Fibroblast of peridontal ligament (primary cell): ENCODE data around the gene KPNB1.
A peak's percentile ranks its signal among the peaks of the same experiment; 100 is the strongest.

Experiments
- DNase-seq: peaks from one replicate; pipeline ENCODE4 v3.0.0-alpha.2; 2010; ENCODE audit errors: extremely low read depth

The KPNB1 gene

DNA sequence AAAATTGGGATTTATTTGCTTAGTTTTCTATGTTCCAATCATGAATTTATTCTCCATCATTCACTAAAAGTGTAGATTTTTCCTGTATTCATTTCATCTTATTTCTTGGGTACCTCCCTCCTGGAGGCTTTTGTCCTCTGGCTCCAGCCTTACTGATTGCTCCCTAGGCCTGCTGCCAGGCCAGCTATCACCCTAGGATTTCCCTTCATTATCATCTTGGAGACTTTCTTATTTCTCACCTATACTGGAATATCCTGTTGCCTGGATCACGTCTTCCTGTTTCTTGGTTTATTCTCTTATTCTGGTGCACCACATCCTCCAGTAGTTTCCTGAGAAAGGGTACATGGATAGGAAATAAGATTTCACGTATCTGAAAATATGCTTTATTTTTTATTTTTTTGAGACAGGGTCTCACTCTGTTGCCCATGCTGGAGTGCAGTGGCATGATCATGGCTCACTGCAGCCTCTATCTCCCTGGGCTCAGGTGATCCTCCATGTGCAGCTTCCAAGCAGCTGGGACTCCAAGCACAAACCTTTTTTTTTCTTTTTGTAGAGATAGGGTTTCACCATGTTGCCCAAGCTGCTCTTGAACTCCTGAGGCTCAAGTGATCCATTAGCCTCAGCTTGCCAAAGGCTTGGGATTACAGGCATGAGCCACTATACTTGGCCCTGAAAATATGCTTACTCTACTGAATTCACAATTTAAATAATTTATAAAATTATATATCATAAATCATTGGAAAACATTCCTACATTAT, 13.3 kb upstream of the KPNB1 start:
- no peak for DNase-seq

DNA sequence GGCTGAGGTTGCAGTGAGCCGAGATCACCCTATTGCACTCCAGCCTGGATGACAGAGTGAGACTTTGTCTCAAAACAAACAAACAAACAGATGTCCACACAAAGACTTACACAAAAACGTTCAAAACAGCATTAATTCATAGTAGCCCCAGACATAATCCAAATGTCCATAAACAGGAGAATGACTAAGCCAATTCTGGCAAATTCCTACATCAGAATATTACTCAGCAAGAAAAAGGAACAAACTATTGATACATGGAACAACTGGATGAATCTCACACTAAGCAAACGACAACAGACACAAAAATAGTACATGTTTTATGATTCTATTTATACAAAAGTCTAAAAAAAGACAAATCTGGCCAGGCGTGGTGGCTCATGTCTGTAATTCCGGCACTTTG, 10.8 kb upstream of the KPNB1 start:
- no peak for DNase-seq

DNA sequence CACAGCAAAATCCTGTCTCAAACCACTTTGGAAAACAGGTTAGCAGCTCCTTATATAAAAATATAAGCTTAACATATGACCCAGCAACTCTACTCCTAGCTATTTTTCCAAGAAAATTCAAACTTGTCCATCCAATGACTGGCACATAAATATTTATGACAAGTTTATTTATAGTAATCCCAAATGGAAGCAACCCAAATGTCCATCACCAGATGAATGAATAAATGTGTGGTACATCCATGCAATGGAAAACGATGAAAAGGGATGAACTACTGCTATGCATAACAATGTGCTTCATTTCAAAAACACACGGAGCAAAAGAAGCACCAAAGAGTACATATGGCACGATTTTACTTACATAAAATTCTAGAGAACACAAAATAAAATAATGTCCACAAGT, 9.6 kb upstream of the KPNB1 start:
- DNase-seq, result no peak

DNA sequence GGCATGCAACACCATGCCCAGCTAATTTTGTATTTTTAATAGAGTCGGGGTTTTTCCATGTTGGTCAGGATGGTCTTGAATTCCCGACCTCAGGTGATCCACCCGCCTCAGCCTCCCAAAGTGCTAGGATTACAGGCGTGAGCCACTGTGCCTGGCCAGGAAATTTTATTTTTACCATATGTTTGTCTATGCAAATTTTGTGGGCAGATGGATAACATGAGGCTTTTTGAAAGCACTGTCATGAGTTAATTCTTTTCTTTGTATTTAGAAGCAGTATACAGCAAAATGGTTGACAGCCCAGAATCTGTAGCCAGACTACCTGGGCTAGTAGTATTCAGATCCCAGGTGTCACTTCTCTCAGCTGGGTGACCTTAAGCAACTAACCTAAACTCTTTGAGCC, 8.5 kb upstream of the KPNB1 start:
- DNase-seq, result no peak

DNA sequence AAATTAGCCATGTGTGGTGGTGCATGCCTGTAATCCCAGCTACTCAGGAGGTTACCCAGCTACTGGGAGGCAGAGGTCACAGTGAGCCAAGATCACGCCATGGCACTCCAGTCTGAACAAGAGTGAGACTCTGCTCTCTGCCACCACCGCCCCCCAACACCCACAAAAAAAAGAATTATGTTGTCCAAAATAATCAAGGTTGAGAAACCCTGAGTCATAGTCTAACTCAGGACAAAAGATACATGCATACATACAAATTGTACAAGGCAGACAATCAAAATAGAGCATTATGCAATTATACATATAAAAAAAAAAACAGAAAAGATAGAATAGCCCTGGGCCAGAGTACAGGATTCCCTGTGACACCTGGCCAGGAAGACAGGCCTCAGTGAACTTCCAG, 6.6 kb upstream of the KPNB1 start:
- DNase-seq, result no peak

DNA sequence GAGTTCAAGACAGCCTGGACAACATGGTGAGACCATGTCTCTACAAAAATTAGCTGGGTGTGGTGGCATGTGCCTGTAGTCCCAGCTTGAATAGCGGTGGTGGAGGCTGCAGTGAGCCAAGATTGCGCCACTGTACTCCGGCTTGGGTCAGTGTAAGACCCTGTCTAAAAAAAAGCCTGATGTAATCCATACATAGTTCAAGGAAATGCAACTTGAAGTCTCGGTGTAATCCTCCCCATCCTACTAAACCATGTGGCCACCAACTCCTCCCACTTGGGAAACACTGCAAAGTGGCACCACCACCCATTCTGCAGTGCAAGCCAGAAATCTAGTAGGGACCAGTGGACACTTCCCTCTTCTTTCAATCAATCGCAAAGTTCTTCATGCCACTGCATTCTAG, 5.4 kb upstream of the KPNB1 start:
- no peak for DNase-seq

DNA sequence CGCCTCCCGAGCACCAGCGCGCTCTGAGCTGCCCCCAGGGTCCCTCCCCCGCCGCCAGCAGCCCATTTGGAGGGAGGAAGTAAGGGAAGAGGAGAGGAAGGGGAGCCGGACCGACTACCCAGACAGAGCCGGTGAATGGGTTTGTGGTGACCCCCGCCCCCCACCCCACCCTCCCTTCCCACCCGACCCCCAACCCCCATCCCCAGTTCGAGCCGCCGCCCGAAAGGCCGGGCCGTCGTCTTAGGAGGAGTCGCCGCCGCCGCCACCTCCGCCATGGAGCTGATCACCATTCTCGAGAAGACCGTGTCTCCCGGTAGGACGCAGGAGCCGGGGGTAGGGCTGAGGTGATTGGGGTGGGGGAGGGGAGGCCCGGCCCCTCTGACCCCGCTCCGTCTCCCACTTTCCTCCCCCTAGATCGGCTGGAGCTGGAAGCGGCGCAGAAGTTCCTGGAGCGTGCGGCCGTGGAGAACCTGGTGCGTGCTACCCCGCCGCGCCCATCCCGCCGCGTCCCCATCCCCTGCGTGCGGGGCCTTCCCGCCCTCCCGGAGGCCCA, 329 bp downstream of the KPNB1 start:
- no peak for DNase-seq

DNA sequence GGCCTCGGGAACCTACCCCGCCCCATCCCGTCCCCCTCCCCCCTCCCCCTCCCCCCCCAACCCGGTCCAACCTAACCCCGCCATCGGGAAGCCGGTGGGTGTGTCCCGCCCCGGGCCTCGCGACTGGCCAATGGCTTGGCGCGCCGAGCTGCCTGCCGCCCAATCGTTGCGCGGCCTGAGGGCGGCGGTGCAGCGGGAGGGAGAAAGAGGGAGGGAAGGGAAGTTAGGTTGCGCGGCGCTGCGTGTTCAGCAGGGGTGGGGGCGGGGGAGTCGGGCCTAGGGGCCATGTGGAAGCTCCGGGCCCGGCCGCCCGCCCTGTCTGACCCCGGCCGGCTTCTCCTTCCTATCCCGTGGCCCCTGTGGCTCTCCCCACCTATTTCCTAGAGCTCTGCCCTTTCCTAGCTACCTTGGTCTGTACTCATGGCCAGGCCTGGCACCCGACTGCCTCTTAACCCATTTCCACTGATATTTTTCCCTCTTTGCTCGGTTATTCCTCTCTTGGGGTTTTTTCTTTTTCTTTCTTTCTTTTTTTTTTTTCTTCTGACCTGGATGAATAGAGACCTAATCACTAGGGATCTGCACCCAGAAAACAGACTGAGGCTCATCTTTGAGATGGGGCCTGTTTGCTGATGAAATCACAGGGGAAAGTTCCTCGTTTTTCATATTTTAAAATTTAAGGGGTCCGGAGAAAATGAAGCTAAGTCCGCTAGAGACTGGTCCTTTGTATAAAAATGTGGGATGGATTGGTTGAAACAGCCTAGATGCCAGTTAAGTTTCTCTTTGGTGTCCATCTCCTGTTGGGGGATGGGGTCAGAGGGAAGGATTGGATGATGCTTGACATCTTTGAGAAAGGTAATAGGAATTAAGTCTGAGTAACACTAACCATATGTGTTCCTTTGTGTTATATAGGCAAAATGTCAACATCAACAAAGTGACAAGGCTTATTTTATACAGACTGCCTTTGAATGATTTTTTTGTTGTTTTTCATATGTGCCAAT, 1.1 kb downstream of the KPNB1 start:
- peak; percentile 89 for DNase-seq

DNA sequence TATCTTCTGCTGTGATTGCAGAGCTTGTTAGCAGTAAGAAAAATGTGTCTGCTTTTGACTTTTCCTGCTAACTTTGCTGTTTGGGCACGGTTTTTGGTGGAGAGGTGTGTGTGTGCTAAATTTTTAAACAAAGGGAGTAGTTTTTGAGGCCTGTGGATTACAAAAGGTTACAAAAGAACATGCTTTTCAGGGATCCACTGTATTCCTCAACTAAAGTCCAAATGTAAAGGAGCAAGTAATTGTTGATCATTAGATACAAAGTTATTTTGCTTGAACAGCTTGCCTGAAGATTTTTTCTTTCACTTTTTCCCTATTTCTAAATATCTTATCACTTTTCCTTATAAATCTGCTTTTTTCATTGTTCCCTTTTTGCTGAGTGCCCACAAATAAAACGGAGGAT, 2.0 kb downstream of the KPNB1 start:
- no peak for DNase-seq

DNA sequence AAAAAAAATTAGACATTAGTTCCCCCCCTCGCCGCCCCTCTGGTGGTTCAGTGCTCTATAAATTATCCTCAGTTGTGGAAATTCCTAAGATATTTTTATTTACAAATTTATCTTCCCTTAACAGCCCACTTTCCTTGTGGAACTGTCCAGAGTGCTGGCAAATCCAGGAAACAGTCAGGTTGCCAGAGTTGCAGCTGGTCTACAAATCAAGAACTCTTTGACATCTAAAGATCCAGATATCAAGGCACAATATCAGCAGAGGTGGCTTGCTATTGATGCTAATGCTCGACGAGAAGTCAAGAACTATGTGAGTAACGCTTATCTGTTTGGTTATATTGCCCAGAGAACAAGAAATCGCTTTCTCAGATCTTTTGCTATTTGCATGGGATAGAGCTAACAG, 2.9 kb downstream of the KPNB1 start:
- DNase-seq, result peak; percentile 19

DNA sequence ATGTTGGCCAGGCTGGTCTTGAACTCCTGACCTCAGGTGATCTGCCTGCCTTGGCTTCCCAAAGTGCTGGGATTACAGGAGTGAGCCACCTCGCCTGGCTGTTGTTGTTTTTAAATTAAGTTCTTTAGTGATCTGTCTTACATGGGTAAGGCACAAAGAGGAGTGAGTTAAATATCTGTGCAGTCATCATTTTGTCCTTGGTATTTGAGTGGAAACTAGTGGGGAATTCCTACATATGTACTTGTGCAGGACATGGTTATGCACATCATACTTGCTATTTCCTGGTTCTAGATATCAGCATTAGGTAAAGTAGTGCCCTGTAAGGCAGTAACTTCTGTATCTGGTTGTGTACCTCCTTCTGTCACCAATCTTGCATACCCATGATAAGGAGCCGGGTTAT, 3.7 kb downstream of the KPNB1 start:
- DNase-seq, result no peak

DNA sequence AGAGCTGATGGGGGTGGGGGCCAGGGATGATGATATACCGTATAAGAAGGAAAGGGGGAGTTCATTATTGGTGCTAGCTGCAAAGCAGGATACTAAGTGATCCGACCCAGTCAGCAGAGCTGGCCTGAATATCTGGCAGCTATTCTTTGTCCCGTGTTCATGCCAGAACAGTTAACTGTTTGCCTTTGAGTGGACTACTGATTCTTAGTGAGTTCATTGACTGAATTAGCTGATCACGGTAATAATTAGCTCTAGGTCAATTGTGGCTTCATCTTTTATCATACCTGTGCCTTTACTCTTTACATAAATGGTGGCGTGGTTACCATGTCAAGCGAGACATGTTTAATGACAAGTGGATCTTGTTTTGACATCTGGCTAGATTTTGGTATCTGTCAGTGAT, 5.3 kb downstream of the KPNB1 start:
- DNase-seq, result peak; percentile 15

DNA sequence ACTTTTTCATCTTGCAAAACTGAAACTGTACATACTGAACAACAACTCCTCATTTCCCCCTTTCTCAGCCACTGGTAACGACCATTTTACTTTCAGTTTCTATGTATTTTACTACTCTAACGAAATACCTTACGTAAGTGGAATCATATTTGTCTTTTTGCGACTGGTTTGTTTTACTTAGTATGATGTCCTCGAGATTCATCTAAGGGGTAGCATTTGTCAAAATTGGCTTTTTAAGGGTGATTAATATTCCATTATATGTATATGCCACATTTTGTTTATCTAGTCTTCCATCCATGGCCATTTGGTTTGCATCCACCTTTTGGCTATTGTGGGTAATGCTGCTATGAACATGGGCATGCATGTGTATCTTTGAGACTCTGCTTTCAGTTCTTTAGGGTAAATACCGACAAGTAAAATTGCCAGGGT, 10.4 kb downstream of the KPNB1 start:
- no peak for DNase-seq

DNA sequence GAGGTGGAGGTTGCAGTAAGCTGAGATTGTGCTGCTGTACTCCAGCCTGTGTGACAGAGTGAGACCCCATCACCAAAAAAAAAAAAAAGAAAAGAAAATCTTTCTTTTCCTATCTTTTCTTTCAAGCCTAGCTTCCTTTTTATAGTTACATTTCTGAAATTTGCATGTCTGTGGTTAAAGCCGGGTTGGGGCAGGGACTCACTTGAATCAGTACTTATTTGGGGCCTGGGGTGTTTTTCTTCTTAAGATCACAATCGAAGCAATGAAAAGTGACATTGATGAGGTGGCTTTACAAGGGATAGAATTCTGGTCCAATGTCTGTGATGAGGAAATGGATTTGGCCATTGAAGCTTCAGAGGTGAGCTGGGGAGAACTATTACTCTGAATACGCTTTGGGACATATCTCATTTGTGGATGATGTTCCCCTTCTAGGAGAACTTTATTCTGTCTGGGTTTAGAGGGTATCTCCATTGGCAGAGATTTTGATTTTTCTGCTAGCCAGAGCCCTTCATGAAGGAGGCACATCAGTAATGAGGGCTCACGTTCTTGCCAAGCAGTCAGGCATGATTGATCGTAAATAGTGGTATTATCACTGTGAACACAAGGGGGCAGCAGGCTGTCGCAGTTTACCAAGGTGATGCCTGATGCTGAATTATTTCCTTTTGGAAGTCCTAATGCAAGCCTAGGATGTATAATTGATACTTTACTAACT, 14.3 kb downstream of the KPNB1 start:
- DNase-seq, result peak; percentile 78

DNA sequence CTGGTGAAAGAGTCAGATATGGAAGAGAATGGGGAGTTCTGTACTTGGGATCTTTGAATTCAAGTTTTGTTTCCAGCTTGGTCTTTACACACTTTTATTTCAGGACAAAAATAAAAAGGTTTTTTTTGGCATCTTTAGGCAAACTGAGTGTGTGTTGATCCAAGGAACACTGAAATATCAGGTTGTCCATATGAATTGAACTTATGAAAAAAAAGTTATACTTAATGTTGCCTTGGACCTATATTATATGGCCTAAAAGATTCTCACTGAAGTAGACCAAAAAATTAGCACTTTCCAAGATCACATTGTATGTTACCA, 14.9 kb downstream of the KPNB1 start:
- DNase-seq, result no peak

DNA sequence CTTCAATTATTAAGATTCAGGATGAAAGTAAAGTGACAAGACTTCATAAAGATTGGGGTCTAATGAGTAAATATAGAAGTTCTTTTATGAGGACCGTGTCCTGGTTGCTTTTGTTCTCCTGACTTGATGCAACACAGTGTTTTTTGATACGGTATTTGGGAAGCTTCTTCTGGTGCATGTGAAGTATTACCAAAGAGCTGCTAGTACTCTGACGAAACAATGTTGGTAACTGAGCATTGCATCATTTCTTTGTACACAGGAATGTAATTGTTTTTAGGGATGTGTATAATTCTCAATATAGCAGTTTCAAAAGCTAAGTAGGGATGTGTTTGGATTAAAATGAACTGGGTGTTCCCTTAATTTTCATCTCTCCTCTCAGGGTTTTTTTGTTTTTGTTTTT, 15.9 kb downstream of the KPNB1 start:
- DNase-seq, result peak; percentile 74

DNA sequence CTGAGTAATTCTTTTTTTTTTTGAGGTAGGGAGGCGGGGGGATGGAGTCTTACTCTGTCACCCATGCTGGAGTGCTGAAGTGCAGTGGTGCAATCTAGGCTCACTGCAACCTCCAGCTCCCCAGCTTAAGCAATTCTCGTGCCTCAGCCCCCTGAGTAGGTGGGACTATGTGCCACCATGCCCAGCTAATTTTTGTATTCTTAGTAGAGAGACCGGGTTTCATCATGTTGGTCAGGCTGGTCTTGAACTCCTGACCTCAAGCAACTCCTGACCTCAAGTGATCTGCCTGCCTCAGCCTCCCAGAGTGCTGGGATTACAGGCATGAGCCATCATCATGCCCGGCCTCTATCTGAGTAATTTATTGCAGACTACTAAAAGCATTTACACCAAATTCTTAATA, 19.4 kb downstream of the KPNB1 start:
- DNase-seq, result no peak

DNA sequence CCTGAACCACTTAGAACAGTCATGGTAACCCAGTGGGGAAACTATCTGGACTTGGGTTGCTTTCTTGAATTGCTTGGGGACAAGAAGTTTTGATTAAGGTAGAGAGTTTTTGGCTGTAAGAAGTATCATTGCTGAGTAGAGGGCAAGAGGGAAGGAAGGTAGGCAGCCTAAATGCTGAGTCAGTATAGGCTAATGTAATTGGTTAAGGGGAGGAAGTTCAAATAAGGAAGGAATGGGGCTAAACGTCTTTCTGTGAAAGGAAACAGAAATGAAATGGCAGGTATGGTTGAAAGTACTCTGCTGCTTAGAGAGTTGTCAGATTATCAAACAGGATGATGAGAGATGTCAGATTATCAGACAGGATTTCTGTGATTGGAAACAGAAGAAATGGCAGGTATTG, 20.3 kb downstream of the KPNB1 start:
- DNase-seq, result no peak

DNA sequence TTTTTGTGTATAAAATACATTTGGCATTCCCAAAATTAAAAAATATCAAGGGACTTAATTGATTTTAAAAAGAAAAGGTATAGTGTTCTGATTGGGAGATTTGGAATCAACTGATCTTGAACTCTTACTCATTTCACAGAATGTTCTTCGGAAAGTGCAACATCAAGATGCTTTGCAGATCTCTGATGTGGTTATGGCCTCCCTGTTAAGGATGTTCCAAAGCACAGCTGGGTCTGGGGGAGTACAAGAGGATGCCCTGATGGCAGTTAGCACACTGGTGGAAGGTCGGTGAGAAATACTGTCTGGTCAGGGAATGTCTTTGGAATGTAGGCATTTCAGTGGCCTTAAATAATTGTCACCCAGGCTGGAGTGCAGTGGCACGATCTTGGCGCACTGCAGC, 24.8 kb downstream of the KPNB1 start:
- DNase-seq, result no peak

DNA sequence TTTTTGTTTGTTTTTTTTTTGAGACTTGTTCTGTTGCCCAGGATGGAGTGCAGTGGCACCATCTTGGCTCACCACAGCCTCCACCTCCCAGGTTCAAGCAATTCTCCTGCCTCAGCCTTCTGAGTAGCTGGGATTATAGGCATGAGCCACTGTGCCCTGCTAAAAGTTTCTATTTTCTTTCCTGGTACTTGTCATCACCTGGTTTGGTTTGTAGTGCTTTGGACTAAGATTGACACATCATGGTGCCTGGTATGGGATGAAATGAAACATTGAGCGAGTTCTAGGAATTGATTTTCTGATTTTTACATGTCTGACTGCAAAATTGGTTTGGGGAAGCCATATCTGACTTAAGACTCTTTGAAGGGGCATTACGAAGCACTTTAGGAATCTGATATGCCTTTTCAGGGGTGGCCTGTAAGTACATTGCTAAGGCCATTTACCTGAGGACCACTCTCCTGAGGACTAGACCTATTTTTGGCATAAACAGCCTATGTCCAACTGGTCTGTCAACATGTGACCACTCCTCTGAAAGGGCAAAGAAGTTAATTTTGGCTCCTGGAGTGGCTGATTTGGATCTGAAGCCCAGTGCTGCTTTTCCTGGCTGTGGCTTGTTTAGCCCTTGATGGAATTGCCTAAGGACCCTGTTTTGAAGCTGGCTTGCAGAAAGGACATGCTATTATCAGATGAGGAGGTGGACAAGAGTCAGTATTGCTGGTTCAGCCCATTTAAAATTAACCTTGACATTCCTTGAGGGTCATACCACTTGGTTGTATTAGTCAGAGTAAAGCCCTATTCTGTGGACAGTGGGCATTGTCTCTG, 25.9 kb downstream of the KPNB1 start:
- no peak for DNase-seq

DNA sequence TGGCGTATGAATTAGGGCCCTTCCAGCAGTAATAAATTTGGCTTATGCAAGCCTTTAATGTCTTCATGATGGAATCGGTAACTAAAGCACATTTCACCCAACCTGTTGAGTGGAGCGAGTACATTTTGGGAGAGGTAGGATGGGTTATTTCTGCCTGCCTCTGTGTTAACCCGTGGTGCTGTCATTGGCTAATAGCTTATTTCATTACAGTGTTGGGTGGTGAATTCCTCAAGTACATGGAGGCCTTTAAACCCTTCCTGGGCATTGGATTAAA, 26.4 kb downstream of the KPNB1 start:
- DNase-seq, result no peak
